A549 (cell line): Measurements from ENCODE around the gene MORF4L1. TPM values are rescaled to one million over a fixed set of nuclear protein-coding genes. Genes with fewer than 3 reads are reported as not detected.
A peak's percentile ranks its signal among the peaks of the same experiment; 100 is the strongest.

Experiments used
- ATAC-seq, 2 experiments: fragments of 200-7000 bp in 1 of 2; fragments of >200 bp in 1 of 2; cut with Nextera tagmentation in 1 of 2; cut with Tn5 transposase in 1 of 2; 3 replicates each; pipeline versions ENCODE4 v1.8.0 to v1.9.1; 2018 to 2020; ENCODE audit warnings: mild to moderate bottlenecking in 1 of 2, moderate library complexity in 1 of 2
- CTCF ChIA-PET: fragments of 300-600 bp; sonication (Branson Sonifier 250); formaldehyde crosslinking; extraction: SDS; loops from one replicate; lab custom pipeline; 2021; ENCODE audit warnings: antibody characterized with exemption, inconsistent platforms; lab: Yijun Ruan, JAX
- POLR2A ChIA-PET: fragments of 350-600 bp; formaldehyde crosslinking; extraction: SDS; loops from one replicate; lab custom pipeline; 2021; ENCODE audit warnings: antibody characterized with exemption, inconsistent platforms; lab: Yijun Ruan, JAX
- DNase-seq, 2 experiments: peaks; one replicate each; pipeline versions ENCODE4 v3.0.0 to v3.0.0-alpha.2; 2011 to 2016; ENCODE audit warnings: low read depth in 1 of 2, low spot score in 1 of 2
- FAIRE-seq: peaks from 2 replicates; lab custom pipeline; 2011; peaks lifted over from hg19 to GRCh38; lab: Jason Lieb, UNC
- H3K27ac ChIP-seq, 2 experiments: fragments of >200 bp; sonication (Bioruptor Twin); formaldehyde crosslinking; 3 replicates each; pipeline ENCODE4 v1.5.1; 2016 to 2017
- H3K4me1 ChIP-seq: fragments of >200 bp; sonication (Bioruptor Twin); formaldehyde crosslinking; 3 replicates; pipeline ENCODE4 v1.6.1; 2016
- H3K4me2 ChIP-seq: fragments of >200 bp; sonication (Bioruptor Twin); formaldehyde crosslinking; 3 replicates; pipeline ENCODE4 v1.6.1; 2016
- H3K4me3 ChIP-seq: fragments of >200 bp; sonication (Bioruptor Twin); formaldehyde crosslinking; 3 replicates; pipeline ENCODE4 v1.5.1; 2016
- H3K9me3 ChIP-seq: fragments of >200 bp; sonication (Bioruptor Twin); formaldehyde crosslinking; 3 replicates; pipeline ENCODE4 v1.6.1; 2016
- BHLHE40 ChIP-seq: IDR thresholded peaks from 2 replicates; pipeline ENCODE4 v1.6.1; 2012; ENCODE audit warnings: low read depth, low read length, inconsistent platforms
- CBX8 ChIP-seq: fragments of 200-600 bp; sonication (generic); IDR thresholded peaks from 2 replicates; pipeline ENCODE4 v1.6.1; 2016
- CHD2 ChIP-seq: fragments of 150-350 bp; IDR thresholded peaks from 2 replicates; pipeline ENCODE4 v1.6.1; 2014; ENCODE audit warnings: low read length; ENCODE audit not compliant: partially characterized antibody
- CHD4 ChIP-seq: fragments of 200-600 bp; sonication (generic); IDR thresholded peaks from 2 replicates; pipeline ENCODE4 v1.6.1; 2016; ENCODE audit warnings: antibody characterized with exemption, mild to moderate bottlenecking, borderline replicate concordance
- EHF ChIP-seq: fragments of 250-450 bp; sonication (Bioruptor Pico); IDR thresholded peaks from 2 replicates; pipeline ENCODE4 v1.5.0; 2020; ENCODE audit warnings: mild to moderate bottlenecking
- EHMT2 ChIP-seq: fragments of 200-600 bp; sonication (generic); IDR thresholded peaks from 2 replicates; pipeline ENCODE4 v1.6.1; 2016; ENCODE audit warnings: antibody characterized with exemption, low read depth, mild to moderate bottlenecking, moderate library complexity
- ESRRA ChIP-seq: fragments of 150-350 bp; IDR thresholded peaks from 2 replicates; pipeline ENCODE4 v1.6.1; 2014; ENCODE audit warnings: mild to moderate bottlenecking, low read length, borderline replicate concordance
- FOSB ChIP-seq: fragments of 250-450 bp; sonication (Bioruptor Pico); IDR thresholded peaks from 2 replicates; pipeline ENCODE4 v1.5.0; 2020; ENCODE audit warnings: mild to moderate bottlenecking, moderate library complexity
- FOSL2 ChIP-seq, 2 experiments: fragments of 450-650 bp in 1 of 2; fragments of >200 bp in 1 of 2; sonication (Bioruptor Twin) in 1 of 2; formaldehyde crosslinking; IDR thresholded peaks; 2 replicates each; pipeline versions ENCODE4 v1.5.0 to v1.6.1; 2016 to 2020; ENCODE audit warnings: mild to moderate bottlenecking in 1 of 2, moderate library complexity in 1 of 2
- HEYL ChIP-seq: fragments of 250-450 bp; sonication (Bioruptor Pico); IDR thresholded peaks from 2 replicates; pipeline ENCODE4 v1.8.0; 2021; ENCODE audit warnings: mild to moderate bottlenecking, moderate library complexity
- HOXB13 ChIP-seq: fragments of 250-450 bp; sonication (Bioruptor Pico); IDR thresholded peaks from 2 replicates; pipeline ENCODE4 v1.5.0; 2020; ENCODE audit warnings: low read depth, mild to moderate bottlenecking, moderate library complexity
- JUNB ChIP-seq: fragments of >200 bp; sonication (Bioruptor Twin); formaldehyde crosslinking; IDR thresholded peaks from 2 replicates; pipeline ENCODE4 v1.6.1; 2016
- KDM1A ChIP-seq: fragments of 200-600 bp; sonication (generic); IDR thresholded peaks from 2 replicates; pipeline ENCODE4 v1.6.1; 2016; ENCODE audit warnings: low read depth, mild to moderate bottlenecking
- KDM5A ChIP-seq: fragments of 200-600 bp; sonication (generic); IDR thresholded peaks from 2 replicates; pipeline ENCODE4 v1.6.1; 2016; ENCODE audit warnings: antibody characterized with exemption, mild to moderate bottlenecking
- MAFK ChIP-seq: fragments of 450-650 bp; IDR thresholded peaks from 2 replicates; pipeline ENCODE4 v1.6.1; 2014; ENCODE audit not compliant: partially characterized antibody
- MYC ChIP-seq: IDR thresholded peaks from 2 replicates; pipeline ENCODE4 v1.6.1; 2012; ENCODE audit warnings: mild to moderate bottlenecking, inconsistent platforms, low read length, improper control_type of control experiment, borderline replicate concordance
- NFE2L2 ChIP-seq: fragments of 150-350 bp; conservative IDR thresholded peaks from 2 replicates; pipeline ENCODE4 v1.6.1; 2014; ENCODE audit warnings: low read length
- PHF8 ChIP-seq: fragments of 200-600 bp; sonication (generic); IDR thresholded peaks from 2 replicates; pipeline ENCODE4 v1.6.1; 2016; ENCODE audit warnings: low read depth, mild to moderate bottlenecking, antibody characterized with exemption, moderate library complexity, borderline replicate concordance
- RAD21 ChIP-seq, 2 experiments: fragments of >200 bp in 1 of 2; sonication (Bioruptor Twin) in 1 of 2; formaldehyde crosslinking in 1 of 2; IDR thresholded peaks in 1 of 2; conservative IDR thresholded peaks in 1 of 2; 2 replicates in 1 of 2; 3 replicates in 1 of 2; pipeline ENCODE4 v1.6.1; 2012 to 2018; ENCODE audit warnings: inconsistent platforms in 1 of 2
- RARB ChIP-seq: fragments of 250-450 bp; sonication (Bioruptor Pico); IDR thresholded peaks from 2 replicates; pipeline ENCODE4 v1.8.0; 2021; ENCODE audit warnings: mild to moderate bottlenecking, moderate library complexity
- RFX5 ChIP-seq: fragments of 450-650 bp; IDR thresholded peaks from 2 replicates; pipeline ENCODE4 v1.7.1; 2014; ENCODE audit warnings: antibody characterized with exemption, mild to moderate bottlenecking, moderate library complexity
- SMC3 ChIP-seq: fragments of >200 bp; sonication (Bioruptor Twin); formaldehyde crosslinking; IDR thresholded peaks from 3 replicates; pipeline ENCODE4 v1.6.1; 2018; ENCODE audit warnings: inconsistent platforms
- SREBF2 ChIP-seq: fragments of 450-650 bp; IDR thresholded peaks from 2 replicates; pipeline ENCODE4 v1.6.1; 2014; ENCODE audit warnings: mild to moderate bottlenecking, moderate library complexity
- ZC3H11A ChIP-seq: fragments of 450-650 bp; IDR thresholded peaks from 2 replicates; pipeline ENCODE4 v1.6.1; 2014; ENCODE audit warnings: antibody characterized with exemption, mild to moderate bottlenecking
- ZSCAN20 ChIP-seq: fragments of 250-450 bp; sonication (Bioruptor Pico); IDR thresholded peaks from 2 replicates; pipeline ENCODE4 v1.8.0; 2022; ENCODE audit warnings: mild to moderate bottlenecking, moderate library complexity
- WGBS: methylation state at CpG from one replicate; pipeline ENCODE4 v1.1.6; 2017; ENCODE audit errors: missing lambda C conversion rate; 5-methylcytosine and 5-hydroxymethylcytosine counted together
- polyA plus RNA-seq, 4 experiments: library from polyadenylated mRNA; depleted of rRNA in 3 of 4; stranded (reverse); fragments of >200 nt; fragmentation: RNase III in 1 of 4; extraction: RNeasy Plus Mini Kit Qiagen cat#74134 plus additional on column Dnase treatment in 1 of 4; gene quantifications; 2 replicates in 3 of 4; 3 replicates in 1 of 4; pipeline ENCODE4 v1.2.3, GENCODE V29; 2011 to 2017
- TF ChIP-seq, protein P1 (sequence below): IDR thresholded peaks from 2 replicates; pipeline ENCODE4 v1.6.1; 2012; ENCODE audit warnings: low read depth, borderline replicate concordance
- TF ChIP-seq, protein P2 (sequence below): fragments of >200 bp; sonication (Bioruptor Twin); formaldehyde crosslinking; IDR thresholded peaks from 2 replicates; pipeline ENCODE4 v1.6.1; 2016
- TF ChIP-seq, protein P3 (sequence below): fragments of 250-450 bp; sonication (Bioruptor Pico); IDR thresholded peaks from 2 replicates; pipeline ENCODE4 v1.5.0; 2020; ENCODE audit warnings: low read depth, mild to moderate bottlenecking, moderate library complexity
- TF ChIP-seq, protein P4 (sequence below): fragments of 200-600 bp; sonication (generic); IDR thresholded peaks from 2 replicates; pipeline ENCODE4 v1.6.1; 2016; ENCODE audit warnings: antibody characterized with exemption, mild to moderate bottlenecking, moderate library complexity
- TF ChIP-seq, protein P5 (sequence below): IDR thresholded peaks from 2 replicates; pipeline ENCODE4 v1.6.1; 2012
- TF ChIP-seq, protein P6 (sequence below): fragments of 250-450 bp; sonication (Bioruptor Pico); IDR thresholded peaks from 2 replicates; pipeline ENCODE4 v1.5.0; 2021; ENCODE audit warnings: mild to moderate bottlenecking, moderate library complexity, borderline replicate concordance

MORF4L1 gene
- polyA plus RNA-seq, 2 of the 4 experiments (the other 2 are of a cell fraction), result 498 to 927 TPM

DNA sequence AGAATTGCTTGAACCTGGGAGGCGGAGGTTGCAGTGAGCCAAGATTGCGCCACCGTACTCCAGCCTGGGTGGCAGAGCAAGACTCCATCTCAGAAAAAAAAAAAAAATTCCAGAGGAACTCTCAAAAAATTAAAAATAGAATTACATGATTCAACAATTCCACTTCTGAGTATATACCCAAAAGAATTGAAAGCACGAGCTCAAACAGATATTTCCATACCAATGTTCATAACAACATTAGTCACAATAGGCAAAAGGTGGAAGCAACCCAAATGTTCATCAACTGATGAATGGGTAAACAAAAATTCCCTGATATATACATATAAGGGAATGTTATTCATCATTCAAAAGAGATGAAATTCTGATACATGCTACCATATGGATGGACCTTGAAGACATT is 16.9 kb upstream of the MORF4L1 start (continued):
- no peak for TF ChIP-seq RAD21 (conservative IDR thresholded peaks at IDR 0.05 in 1 of 2, IDR thresholded peaks at IDR 0.05 in 1 of 2)
- TF ChIP-seq, all 56 proteins: peak for 0

DNA sequence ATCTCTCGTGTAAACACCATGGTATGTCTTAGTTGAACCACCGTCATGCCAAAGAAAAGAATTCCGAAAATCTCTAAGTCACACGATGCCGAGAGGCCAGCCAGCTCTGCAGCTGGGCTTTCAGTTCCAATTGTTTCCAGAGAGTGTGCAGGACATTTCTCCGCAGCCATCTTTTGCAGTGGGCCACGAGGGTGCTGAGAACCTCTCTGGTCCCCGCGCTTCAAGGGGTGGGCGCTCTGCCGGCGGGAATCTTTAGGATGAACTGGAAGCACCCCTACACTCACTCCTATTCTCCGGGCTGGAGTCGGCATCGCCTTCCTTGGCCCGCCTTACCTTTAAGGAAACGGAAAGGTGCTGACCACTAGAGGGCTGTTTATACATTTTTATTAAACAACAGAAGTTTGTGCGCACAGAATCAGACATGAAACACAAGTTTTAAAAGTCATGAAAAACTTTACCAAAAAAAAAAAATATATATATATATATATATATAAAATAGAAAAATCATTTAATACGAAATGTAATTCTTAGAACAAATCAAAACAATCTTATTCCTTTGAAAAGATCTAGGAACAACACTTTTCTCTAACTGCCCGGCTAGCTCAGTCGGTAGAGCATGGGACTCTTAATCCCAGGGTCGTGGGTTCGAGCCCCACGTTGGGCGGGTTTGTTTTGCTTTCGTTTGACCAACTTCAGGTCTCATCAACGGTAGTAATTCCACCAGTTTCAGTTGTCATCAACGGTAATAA is 12.5 kb upstream of the MORF4L1 start:
- peak overlapping the region; percentile 65 for H3K4me2 ChIP-seq
- ChIA-PET CTCF (interaction anchor here (0.6 to 4.3 kb wide), 24 partner anchors 8 to 443 kb away, joined by 3 to 25 read pairs (median 3); partner anchors contain the start of genes ADAMTS7 and MORF4L1), POLR2A (interaction anchor here (0.5 to 1.8 kb wide), 8 partner anchors 12 to 110 kb away, joined by 3 to 23 read pairs (median 3); partner anchors contain the start of genes ADAMTS7 and MORF4L1)
- H3K9me3 ChIP-seq, result no peaks in the 10 kb centered on the region
- peak overlapping the region; percentile 59 for H3K4me3 ChIP-seq
- ATAC-seq (peak; percentile 97 to 98), DNase-seq (peak; percentile 96), FAIRE-seq (peak; percentile 92)
- H3K27ac ChIP-seq, result peak overlapping the region; percentile 82 to 88
- WGBS, result 2% methylated on average over 28 of the region's 28 CpGs
- no peaks in the 10 kb centered on the region for H3K4me1 ChIP-seq
- no peak for TF ChIP-seq JUNB
- no peak for TF ChIP-seq KDM1A
- TF ChIP-seq ZSCAN20 (CRISPR knock-in tag), result no peak
- no peak for TF ChIP-seq KDM5A
- TF ChIP-seq HOXB13 (CRISPR knock-in tag), result 0 out of 2 replicates have a peak, but pooled peaks have one; percentile 54
- TF ChIP-seq, protein P1, sequence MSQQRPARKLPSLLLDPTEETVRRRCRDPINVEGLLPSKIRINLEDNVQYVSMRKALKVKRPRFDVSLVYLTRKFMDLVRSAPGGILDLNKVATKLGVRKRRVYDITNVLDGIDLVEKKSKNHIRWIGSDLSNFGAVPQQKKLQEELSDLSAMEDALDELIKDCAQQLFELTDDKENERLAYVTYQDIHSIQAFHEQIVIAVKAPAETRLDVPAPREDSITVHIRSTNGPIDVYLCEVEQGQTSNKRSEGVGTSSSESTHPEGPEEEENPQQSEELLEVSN, result peak; percentile 63; the same call in 1 of the 2 replicates
- TF ChIP-seq FOSL2 (IDR thresholded peaks at IDR 0.05), result no peak
- TF ChIP-seq FOSL2 (CRISPR knock-in tag; IDR thresholded peaks at IDR 0.05), result 0 out of 2 replicates have a peak, but pooled peaks have one; percentile 10
- TF ChIP-seq BHLHE40, result 0 out of 2 replicates have a peak, but pooled peaks have one; percentile 36
- TF ChIP-seq, protein P2, sequence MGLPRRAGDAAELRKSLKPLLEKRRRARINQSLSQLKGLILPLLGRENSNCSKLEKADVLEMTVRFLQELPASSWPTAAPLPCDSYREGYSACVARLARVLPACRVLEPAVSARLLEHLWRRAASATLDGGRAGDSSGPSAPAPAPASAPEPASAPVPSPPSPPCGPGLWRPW, result no peak
- TF ChIP-seq FOSB, result no peak
- TF ChIP-seq, protein P3, sequence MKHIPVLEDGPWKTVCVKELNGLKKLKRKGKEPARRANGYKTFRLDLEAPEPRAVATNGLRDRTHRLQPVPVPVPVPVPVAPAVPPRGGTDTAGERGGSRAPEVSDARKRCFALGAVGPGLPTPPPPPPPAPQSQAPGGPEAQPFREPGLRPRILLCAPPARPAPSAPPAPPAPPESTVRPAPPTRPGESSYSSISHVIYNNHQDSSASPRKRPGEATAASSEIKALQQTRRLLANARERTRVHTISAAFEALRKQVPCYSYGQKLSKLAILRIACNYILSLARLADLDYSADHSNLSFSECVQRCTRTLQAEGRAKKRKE, result no peak
- TF ChIP-seq, protein P4, sequence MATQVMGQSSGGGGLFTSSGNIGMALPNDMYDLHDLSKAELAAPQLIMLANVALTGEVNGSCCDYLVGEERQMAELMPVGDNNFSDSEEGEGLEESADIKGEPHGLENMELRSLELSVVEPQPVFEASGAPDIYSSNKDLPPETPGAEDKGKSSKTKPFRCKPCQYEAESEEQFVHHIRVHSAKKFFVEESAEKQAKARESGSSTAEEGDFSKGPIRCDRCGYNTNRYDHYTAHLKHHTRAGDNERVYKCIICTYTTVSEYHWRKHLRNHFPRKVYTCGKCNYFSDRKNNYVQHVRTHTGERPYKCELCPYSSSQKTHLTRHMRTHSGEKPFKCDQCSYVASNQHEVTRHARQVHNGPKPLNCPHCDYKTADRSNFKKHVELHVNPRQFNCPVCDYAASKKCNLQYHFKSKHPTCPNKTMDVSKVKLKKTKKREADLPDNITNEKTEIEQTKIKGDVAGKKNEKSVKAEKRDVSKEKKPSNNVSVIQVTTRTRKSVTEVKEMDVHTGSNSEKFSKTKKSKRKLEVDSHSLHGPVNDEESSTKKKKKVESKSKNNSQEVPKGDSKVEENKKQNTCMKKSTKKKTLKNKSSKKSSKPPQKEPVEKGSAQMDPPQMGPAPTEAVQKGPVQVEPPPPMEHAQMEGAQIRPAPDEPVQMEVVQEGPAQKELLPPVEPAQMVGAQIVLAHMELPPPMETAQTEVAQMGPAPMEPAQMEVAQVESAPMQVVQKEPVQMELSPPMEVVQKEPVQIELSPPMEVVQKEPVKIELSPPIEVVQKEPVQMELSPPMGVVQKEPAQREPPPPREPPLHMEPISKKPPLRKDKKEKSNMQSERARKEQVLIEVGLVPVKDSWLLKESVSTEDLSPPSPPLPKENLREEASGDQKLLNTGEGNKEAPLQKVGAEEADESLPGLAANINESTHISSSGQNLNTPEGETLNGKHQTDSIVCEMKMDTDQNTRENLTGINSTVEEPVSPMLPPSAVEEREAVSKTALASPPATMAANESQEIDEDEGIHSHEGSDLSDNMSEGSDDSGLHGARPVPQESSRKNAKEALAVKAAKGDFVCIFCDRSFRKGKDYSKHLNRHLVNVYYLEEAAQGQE, result no peak
- no peak for TF ChIP-seq ESRRA
- TF ChIP-seq HEYL (CRISPR knock-in tag), result no peak
- TF ChIP-seq, protein P5, sequence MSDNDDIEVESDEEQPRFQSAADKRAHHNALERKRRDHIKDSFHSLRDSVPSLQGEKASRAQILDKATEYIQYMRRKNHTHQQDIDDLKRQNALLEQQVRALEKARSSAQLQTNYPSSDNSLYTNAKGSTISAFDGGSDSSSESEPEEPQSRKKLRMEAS, result peak; percentile 77
- TF ChIP-seq MAFK, result no peak
- TF ChIP-seq, protein P6, sequence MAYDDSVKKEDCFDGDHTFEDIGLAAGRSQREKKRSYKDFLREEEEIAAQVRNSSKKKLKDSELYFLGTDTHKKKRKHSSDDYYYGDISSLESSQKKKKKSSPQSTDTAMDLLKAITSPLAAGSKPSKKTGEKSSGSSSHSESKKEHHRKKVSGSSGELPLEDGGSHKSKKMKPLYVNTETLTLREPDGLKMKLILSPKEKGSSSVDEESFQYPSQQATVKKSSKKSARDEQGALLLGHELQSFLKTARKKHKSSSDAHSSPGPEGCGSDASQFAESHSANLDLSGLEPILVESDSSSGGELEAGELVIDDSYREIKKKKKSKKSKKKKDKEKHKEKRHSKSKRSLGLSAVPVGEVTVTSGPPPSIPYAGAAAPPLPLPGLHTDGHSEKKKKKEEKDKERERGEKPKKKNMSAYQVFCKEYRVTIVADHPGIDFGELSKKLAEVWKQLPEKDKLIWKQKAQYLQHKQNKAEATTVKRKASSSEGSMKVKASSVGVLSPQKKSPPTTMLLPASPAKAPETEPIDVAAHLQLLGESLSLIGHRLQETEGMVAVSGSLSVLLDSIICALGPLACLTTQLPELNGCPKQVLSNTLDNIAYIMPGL (CRISPR knock-in tag), result no peak
- no peak for TF ChIP-seq EHMT2
- TF ChIP-seq CHD4, result no peak
- TF ChIP-seq PHF8, result no peak
- peak; percentile 5 for TF ChIP-seq CHD2
- TF ChIP-seq SREBF2, result peak; percentile 59
- TF ChIP-seq RARB (CRISPR knock-in tag), result no peak
- TF ChIP-seq EHF (CRISPR knock-in tag), result no peak
- TF ChIP-seq RFX5, result no peak
- TF ChIP-seq CBX8, result no peak
- TF ChIP-seq SMC3, result peak; percentile 54; the same call in 2 of the 3 replicates
- TF ChIP-seq NFE2L2, result no peak
- TF ChIP-seq MYC, result peak; percentile 90; the same call in 1 of the 2 replicates
- TF ChIP-seq ZC3H11A, result no peak
